Sigmoid colon (tissue), 4 donors: ENCODE results near the gene PTPRD.

Experiments used
- POLR2A ChIP-seq, 2 donors: fragments of 450-650 bp; IDR thresholded peaks; one replicate each; pipeline ENCODE4 v1.6.1; 2016; ENCODE audit warnings: antibody characterized with exemption in 2 of 2, mild to moderate bottlenecking in 2 of 2, moderate library complexity in 2 of 2
- POLR2AphosphoS5 ChIP-seq, 4 donors: sonication (generic); formaldehyde crosslinking; IDR thresholded peaks; one replicate each; pipeline ENCODE4 v1.6.1; 2017; ENCODE audit warnings: antibody characterized with exemption in 4 of 4
- TF ChIP-seq, protein P1 (sequence below), 4 experiments: fragments of 450-650 bp in 3 of 4; fragments of 200-600 bp in 1 of 4; IDR thresholded peaks; one replicate each; pipeline ENCODE4 v1.5.1; 2016 to 2019; ENCODE audit warnings: antibody characterized with exemption in 4 of 4, mild to moderate bottlenecking in 3 of 4, moderate library complexity in 2 of 4

DNA sequence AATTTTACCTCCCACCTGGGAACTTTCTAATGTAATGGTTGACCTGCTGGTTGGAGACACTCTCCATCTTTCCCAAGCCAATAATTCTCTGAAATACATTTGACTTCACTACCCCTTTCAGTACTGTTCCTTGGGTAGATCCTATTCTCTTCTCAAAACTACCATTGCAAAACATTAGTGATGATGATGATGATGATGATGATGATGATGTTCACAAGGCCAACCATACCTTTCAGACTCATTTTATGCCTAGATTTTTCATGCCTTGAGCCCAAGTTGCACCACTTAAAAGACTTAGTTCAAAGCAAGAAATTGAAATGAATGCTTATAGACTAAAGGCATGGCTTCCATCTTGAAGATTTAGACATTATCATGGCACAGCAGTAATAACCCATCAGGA, 1672.2 kb downstream of the PTPRD start:
- TF ChIP-seq, protein P1, sequence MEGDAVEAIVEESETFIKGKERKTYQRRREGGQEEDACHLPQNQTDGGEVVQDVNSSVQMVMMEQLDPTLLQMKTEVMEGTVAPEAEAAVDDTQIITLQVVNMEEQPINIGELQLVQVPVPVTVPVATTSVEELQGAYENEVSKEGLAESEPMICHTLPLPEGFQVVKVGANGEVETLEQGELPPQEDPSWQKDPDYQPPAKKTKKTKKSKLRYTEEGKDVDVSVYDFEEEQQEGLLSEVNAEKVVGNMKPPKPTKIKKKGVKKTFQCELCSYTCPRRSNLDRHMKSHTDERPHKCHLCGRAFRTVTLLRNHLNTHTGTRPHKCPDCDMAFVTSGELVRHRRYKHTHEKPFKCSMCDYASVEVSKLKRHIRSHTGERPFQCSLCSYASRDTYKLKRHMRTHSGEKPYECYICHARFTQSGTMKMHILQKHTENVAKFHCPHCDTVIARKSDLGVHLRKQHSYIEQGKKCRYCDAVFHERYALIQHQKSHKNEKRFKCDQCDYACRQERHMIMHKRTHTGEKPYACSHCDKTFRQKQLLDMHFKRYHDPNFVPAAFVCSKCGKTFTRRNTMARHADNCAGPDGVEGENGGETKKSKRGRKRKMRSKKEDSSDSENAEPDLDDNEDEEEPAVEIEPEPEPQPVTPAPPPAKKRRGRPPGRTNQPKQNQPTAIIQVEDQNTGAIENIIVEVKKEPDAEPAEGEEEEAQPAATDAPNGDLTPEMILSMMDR (IDR thresholded peaks at IDR 0.05), result no peak
- TF ChIP-seq POLR2A (IDR thresholded peaks at IDR 0.05) (no peak), POLR2AphosphoS5 (IDR thresholded peaks at IDR 0.05) (no peak)
